Breast epithelium (tissue), 4 donors: ENCODE data around the gene STOML1. TPM values are rescaled to one million over a fixed set of nuclear protein-coding genes. Genes with fewer than 3 reads are reported as not detected.
"Not testable (repeated sequence)": the region's sequence is repeated elsewhere in the genome, so short reads cannot be mapped to it uniquely, and the experiment has no call there.

Experiments
- DNase-seq, 2 donors: peaks; one replicate each; pipeline ENCODE4 v3.0.0-alpha.2; 2019; ENCODE audit warnings: low spot score in 2 of 2
- H3K27ac ChIP-seq, 2 donors: fragments of 200-600 bp; sonication (generic) in 1 of 2; one replicate each; pipeline ENCODE4 v1.5.1; 2016 to 2019; ENCODE audit warnings: mild to moderate bottlenecking in 1 of 2
- H3K27me3 ChIP-seq, 2 donors: fragments of 200-600 bp; sonication (generic) in 1 of 2; one replicate each; pipeline versions ENCODE4 v1.5.1 to v1.6.0; 2017 to 2019; ENCODE audit warnings: control low read depth in 1 of 2, mild to moderate bottlenecking in 1 of 2
- H3K36me3 ChIP-seq: fragments of 200-600 bp; one replicate; pipeline ENCODE4 v1.5.1; 2019
- H3K4me1 ChIP-seq, 2 donors: fragments of 200-600 bp; sonication (generic); one replicate each; pipeline ENCODE4 v1.5.1; 2016 to 2019; ENCODE audit warnings: control low read depth in 1 of 2
- H3K4me3 ChIP-seq, 3 donors: fragments of 200-600 bp; sonication (generic); 1 replicate in 2 of 3; 2 replicates in 1 of 3; pipeline ENCODE4 v1.5.1; 2016 to 2019; ENCODE audit warnings: mild to moderate bottlenecking in 3 of 3, moderate library complexity in 2 of 3
- H3K9me3 ChIP-seq, 2 donors: fragments of 200-600 bp; sonication (generic) in 1 of 2; one replicate each; pipeline ENCODE4 v1.5.1; 2016 to 2019; ENCODE audit warnings: control low read depth in 1 of 2
- CTCF ChIP-seq, 3 donors: fragments of 450-650 bp; IDR thresholded peaks; one replicate each; pipeline ENCODE4 v1.5.1; 2016 to 2017; ENCODE audit warnings: antibody characterized with exemption in 3 of 3, mild to moderate bottlenecking in 3 of 3, moderate library complexity in 3 of 3
- POLR2A ChIP-seq: fragments of 450-650 bp; IDR thresholded peaks from one replicate; pipeline ENCODE4 v1.6.1; 2016; ENCODE audit warnings: antibody characterized with exemption, mild to moderate bottlenecking, moderate library complexity
- POLR2AphosphoS5 ChIP-seq, 3 donors: sonication (generic); formaldehyde crosslinking; IDR thresholded peaks; one replicate each; pipeline ENCODE4 v1.6.1; 2017; ENCODE audit warnings: antibody characterized with exemption in 3 of 3
- intact Hi-C: fragments of 100-400 bp; cut with DNase I; formaldehyde crosslinking; loops from one replicate; pipeline ENCODE4 v1.15.1; 2023; ENCODE audit warnings: low total_unique reads
- total RNA-seq, 3 donors: library from RNA; depleted of rRNA; stranded (reverse); fragments of >200 nt; gene quantifications; one replicate each; pipeline ENCODE4 v1.1.0, GENCODE V29; 2016

Gene STOML1
- total RNA-seq, 3 donors from 2014 or later = 8.5 to 10.7 (median 9.7) TPM

GRCh38 chr15:73965094-73965757 is 26.9 kb downstream of the STOML1 start:
- intact Hi-C loops = no loop called here
- Histone ChIP-seq H3K36me3 (no peaks in the 10 kb centered on the region), H3K4me3 (no peak overlapping the region), H3K27me3 (no peaks in the 10 kb centered on the region), H3K27ac (no peak overlapping the region), H3K4me1 (no peaks in the 10 kb centered on the region), H3K9me3 (no peaks in the 10 kb centered on the region)
- TF ChIP-seq POLR2A (no peak), CTCF (IDR thresholded peaks at IDR 0.05) (no peak), POLR2AphosphoS5 (IDR thresholded peaks at IDR 0.05) (no peak)
- DNase-seq = no peak

GRCh38 chr15:73964736-73965093 is 27.4 kb downstream of the STOML1 start:
- H3K4me1 ChIP-seq = no peaks in the 10 kb centered on the region
- no peaks in the 10 kb centered on the region for H3K27me3 ChIP-seq
- no peak overlapping the region for H3K4me3 ChIP-seq
- TF ChIP-seq POLR2AphosphoS5 (IDR thresholded peaks at IDR 0.05) (no peak), POLR2A (no peak), CTCF (IDR thresholded peaks at IDR 0.05) (peak; percentile 85 to 87 (median 86))
- no peaks in the 10 kb centered on the region for H3K9me3 ChIP-seq
- intact Hi-C loops = no loop called here
- peak; percentile 67 to 76 for DNase-seq
- no peak overlapping the region for H3K27ac ChIP-seq
- no peaks in the 10 kb centered on the region for H3K36me3 ChIP-seq

- Histone ChIP-seq H3K36me3 (no peaks in the 10 kb centered on the region), H3K27me3 (no peaks in the 10 kb centered on the region), H3K4me3 (no peak overlapping the region), H3K4me1 (no peaks in the 10 kb centered on the region), H3K27ac (no peak overlapping the region), H3K9me3 (no peaks in the 10 kb centered on the region)
- TF ChIP-seq POLR2A (no peak), CTCF (IDR thresholded peaks at IDR 0.05) (no peak)
- intact Hi-C loops = no loop called here
- DNase-seq = no peak
Measured at GRCh38 chr15:73962433-73962832, 29.7 kb downstream of the STOML1 start.

GRCh38 chr15:73960472-73961070 is 31.5 kb downstream of the STOML1 start:
- H3K4me1 ChIP-seq, H3K27ac ChIP-seq, H3K9me3 ChIP-seq, intact Hi-C loops, H3K4me3 ChIP-seq, H3K36me3 ChIP-seq, H3K27me3 ChIP-seq, DNase-seq: not testable (repeated sequence)

GRCh38 chr15:73959801-73960200 is 32.3 kb downstream of the STOML1 start:
- Histone ChIP-seq H3K4me1 (peaks cover 0 to 3% of the 10 kb centered on the region in 2 donors), H3K9me3 (no peaks in the 10 kb centered on the region), H3K27ac (no peak overlapping the region), H3K36me3 (no peaks in the 10 kb centered on the region), H3K27me3 (no peaks in the 10 kb centered on the region), H3K4me3 (no peak overlapping the region)
- no peak for TF ChIP-seq POLR2AphosphoS5 (IDR thresholded peaks at IDR 0.05)
- TF ChIP-seq CTCF (IDR thresholded peaks at IDR 0.05) = no peak
- TF ChIP-seq POLR2A = no peak
- intact Hi-C loops = no loop called here
- peak in 1 of 2 donors; percentile 20 for DNase-seq
